H9 (cell line): ENCODE data around the gene GPR87. TPM values are rescaled to one million over a fixed set of nuclear protein-coding genes. Genes with fewer than 3 reads are reported as not detected.

Source experiments
- DNase-seq: peaks from one replicate; pipeline ENCODE4 v3.0.0-alpha.2; 2017
- H2AFZ ChIP-seq: one replicate; pipeline ENCODE4 v1.6.1; 2013; ENCODE audit warnings: mild to moderate bottlenecking, low read length, control low read depth, moderate library complexity
- H2AK5ac ChIP-seq: 2 replicates; pipeline ENCODE4 v1.6.1; 2013; ENCODE audit warnings: low read length, control low read depth, mixed read lengths; ENCODE audit not compliant: insufficient read length
- H2BK120ac ChIP-seq: one replicate; pipeline ENCODE4 v1.6.1; 2013; ENCODE audit warnings: low read depth, mild to moderate bottlenecking, low read length, control low read depth, inconsistent platforms; ENCODE audit not compliant: poor library complexity, severe bottlenecking
- H2BK12ac ChIP-seq: 2 replicates; pipeline ENCODE4 v1.6.1; 2013; ENCODE audit warnings: low read length, control low read depth, mixed read lengths, low read depth; ENCODE audit not compliant: insufficient read length
- H2BK15ac ChIP-seq: 2 replicates; pipeline ENCODE4 v1.6.1; 2013; ENCODE audit warnings: low read depth, low read length, control low read depth
- H2BK20ac ChIP-seq: one replicate; pipeline ENCODE4 v1.6.1; 2013; ENCODE audit warnings: low read depth, mild to moderate bottlenecking, low read length, control low read depth, inconsistent platforms; ENCODE audit not compliant: poor library complexity, severe bottlenecking
- H2BK5ac ChIP-seq: 2 replicates; pipeline ENCODE4 v1.6.1; 2013; ENCODE audit warnings: low read length, control low read depth, mixed read lengths; ENCODE audit not compliant: insufficient read length
- H3K14ac ChIP-seq: 2 replicates; pipeline ENCODE4 v1.6.1; 2013; ENCODE audit warnings: low read length, control low read depth; ENCODE audit not compliant: insufficient read depth
- H3K18ac ChIP-seq: 2 replicates; pipeline ENCODE4 v1.6.1; 2013; ENCODE audit warnings: low read depth, mild to moderate bottlenecking, mixed read lengths, low read length, control low read depth; ENCODE audit not compliant: insufficient read length
- H3K23ac ChIP-seq: 2 replicates; pipeline ENCODE4 v1.6.1; 2013; ENCODE audit warnings: low read length, control low read depth, mixed read lengths, low read depth; ENCODE audit not compliant: insufficient read length
- H3K23me2 ChIP-seq: 2 replicates; pipeline ENCODE4 v1.6.1; 2013; ENCODE audit warnings: low read depth, mild to moderate bottlenecking, mixed read lengths, low read length, control low read depth; ENCODE audit not compliant: insufficient read length, poor library complexity, severe bottlenecking
- H3K27ac ChIP-seq: 2 replicates; pipeline ENCODE4 v1.5.1; 2013; ENCODE audit warnings: low read length, control low read depth, mixed read lengths, low read depth; ENCODE audit not compliant: insufficient read length
- H3K27me3 ChIP-seq: 2 replicates; pipeline ENCODE4 v1.6.1; 2013; ENCODE audit warnings: low read length, control low read depth, inconsistent platforms; ENCODE audit not compliant: insufficient read depth
- H3K4ac ChIP-seq: 2 replicates; pipeline ENCODE4 v1.6.1; 2013; ENCODE audit warnings: low read depth, mild to moderate bottlenecking, control low read depth, inconsistent platforms, low read length, moderate library complexity
- H3K4me1 ChIP-seq: 2 replicates; pipeline ENCODE4 v1.6.1; 2013; ENCODE audit warnings: low read length, control low read depth, inconsistent platforms; ENCODE audit not compliant: insufficient read depth
- H3K4me2 ChIP-seq: 2 replicates; pipeline ENCODE4 v1.6.1; 2013; ENCODE audit warnings: low read length, control low read depth, mixed read lengths; ENCODE audit not compliant: insufficient read length, insufficient read depth
- H3K56ac ChIP-seq: 2 replicates; pipeline ENCODE4 v1.6.1; 2013; ENCODE audit warnings: low read depth, mild to moderate bottlenecking, mixed read lengths, low read length, control low read depth; ENCODE audit not compliant: insufficient read length
- H3K79me1 ChIP-seq: 2 replicates; pipeline ENCODE4 v1.6.1; 2013; ENCODE audit warnings: low read depth, mild to moderate bottlenecking, moderate library complexity, low read length, control low read depth, inconsistent platforms; ENCODE audit not compliant: insufficient read depth, poor library complexity, severe bottlenecking
- H3K79me2 ChIP-seq: 2 replicates; pipeline ENCODE4 v1.6.1; 2013; ENCODE audit warnings: low read length, control low read depth, inconsistent platforms; ENCODE audit not compliant: insufficient read depth
- H3K9ac ChIP-seq: 2 replicates; pipeline ENCODE4 v1.6.1; 2013; ENCODE audit warnings: low read length, control low read depth, mixed read lengths; ENCODE audit not compliant: insufficient read length; ENCODE audit errors: extremely low read depth
- H3K9me3 ChIP-seq: one replicate; pipeline ENCODE4 v1.6.1; 2013; ENCODE audit warnings: low read depth, low read length, inconsistent platforms; ENCODE audit not compliant: control insufficient read depth
- H3T11ph ChIP-seq: one replicate; pipeline ENCODE4 v1.6.1; 2013; ENCODE audit warnings: mild to moderate bottlenecking, low read length, control low read depth, inconsistent platforms
- H4K20me1 ChIP-seq: one replicate; pipeline ENCODE4 v1.6.1; 2013; ENCODE audit not compliant: control insufficient read depth, insufficient read length, insufficient read depth
- H4K5ac ChIP-seq: 2 replicates; pipeline ENCODE4 v1.6.1; 2013; ENCODE audit warnings: low read depth, mild to moderate bottlenecking, mixed read lengths, low read length, control low read depth; ENCODE audit not compliant: insufficient read length
- H4K8ac ChIP-seq: replicated peaks from 2 replicates; pipeline ENCODE4 v1.6.1; 2013; ENCODE audit warnings: low read length, control low read depth, mixed read lengths, low read depth; ENCODE audit not compliant: insufficient read length
- H4K91ac ChIP-seq: 2 replicates; pipeline ENCODE4 v1.6.1; 2013; ENCODE audit warnings: low read depth, mild to moderate bottlenecking, moderate library complexity, mixed read lengths, low read length, control low read depth; ENCODE audit not compliant: insufficient read length
- H3K27ac Mint-ChIP-seq, 3 experiments: 2 replicates in 2 of 3; 3 replicates in 1 of 3; pipeline ENCODE4 v1.8.0; 2020 to 2021; ENCODE audit warnings: mixed read lengths in 3 of 3, mild to moderate bottlenecking in 1 of 3, moderate library complexity in 1 of 3
- H3K27me3 Mint-ChIP-seq: 2 replicates; pipeline ENCODE4 v1.8.0; 2021; ENCODE audit warnings: low read depth, mild to moderate bottlenecking, moderate library complexity, mixed read lengths
- H3K36me3 Mint-ChIP-seq, 3 experiments: 2 replicates in 2 of 3; 3 replicates in 1 of 3; pipeline ENCODE4 v1.8.0; 2020 to 2021; ENCODE audit warnings: low read depth in 3 of 3, mixed read lengths in 3 of 3; ENCODE audit not compliant: insufficient read depth in 1 of 3
- H3K4me1 Mint-ChIP-seq, 2 experiments: 2 replicates each; pipeline ENCODE4 v1.8.0; 2020; ENCODE audit warnings: mixed read lengths in 2 of 2
- H3K4me3 Mint-ChIP-seq, 2 experiments: 2 replicates in 1 of 2; 3 replicates in 1 of 2; pipeline ENCODE4 v1.8.0; 2020 to 2021; ENCODE audit warnings: mild to moderate bottlenecking in 2 of 2, mixed read lengths in 2 of 2, moderate library complexity in 1 of 2
- H3K9me3 Mint-ChIP-seq, 2 experiments: 2 replicates in 1 of 2; 3 replicates in 1 of 2; pipeline ENCODE4 v1.8.0; 2020; ENCODE audit warnings: mild to moderate bottlenecking in 2 of 2, mixed read lengths in 2 of 2, moderate library complexity in 1 of 2
- CTCF ChIP-seq: fragments of 200-600 bp; sonication (generic); conservative IDR thresholded peaks from 3 replicates; pipeline ENCODE4 v1.8.0; 2021; ENCODE audit warnings: antibody characterized with exemption, mild to moderate bottlenecking
- WGBS: extraction: QIAGEN DNeasy Blood & Tissue Kit; methylation state at CpG from one replicate; pipeline ENCODE4 v1.1.7; 2013; ENCODE audit warnings: missing lambda C conversion rate, low lambda C conversion rate, mixed read lengths; ENCODE audit not compliant: insufficient read length; ENCODE audit errors: extremely low coverage; 5-methylcytosine and 5-hydroxymethylcytosine counted together
- total RNA-seq: library from RNA; stranded (reverse); gene quantifications from 2 replicates; pipeline ENCODE4 v1.2.1, GENCODE V29; 2021

GPR87 gene
- total RNA-seq, 1 experiment from 2014 or later, result 0.33 TPM

DNA sequence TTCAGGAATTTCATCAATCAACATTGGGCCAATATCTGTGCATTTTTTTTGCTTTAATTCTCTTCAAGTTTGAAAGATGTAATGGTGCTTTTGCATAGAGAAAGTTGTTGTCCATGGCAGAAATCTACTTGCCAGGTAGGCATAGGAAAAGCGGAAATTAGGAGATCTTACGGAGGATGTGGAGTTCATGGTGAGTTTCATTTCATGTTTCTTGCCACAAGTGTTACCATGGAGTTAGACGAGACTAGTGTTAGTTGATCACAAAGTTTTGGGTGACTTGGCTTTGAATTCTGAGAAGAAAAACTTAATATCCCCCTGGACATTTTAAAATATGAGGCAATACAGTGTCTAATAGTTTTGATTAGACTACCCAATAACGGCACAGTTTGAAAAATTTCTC is 13.8 kb upstream of the GPR87 start:
- no peak overlapping the region for H3K4me2 ChIP-seq
- H2BK120ac ChIP-seq, result no peak overlapping the region
- no peaks in the 10 kb centered on the region for H3K79me2 ChIP-seq
- H2BK12ac ChIP-seq, result no peak overlapping the region
- H3K36me3 Mint-ChIP-seq, result no peaks in the 10 kb centered on the region
- H3K4me3 Mint-ChIP-seq, result no peak overlapping the region
- no peak overlapping the region for H2AFZ ChIP-seq
- H3K27ac ChIP-seq, result no peak overlapping the region
- no peak overlapping the region for H3K9ac ChIP-seq
- H3K27ac Mint-ChIP-seq, result 0 out of 7 replicates have a peak overlapping the region, but pooled peaks of 1 of the 3 experiments have one; percentile 16
- H3K4ac ChIP-seq, result no peak overlapping the region
- no peaks in the 10 kb centered on the region for H4K20me1 ChIP-seq
- no peaks in the 10 kb centered on the region for H3K23me2 ChIP-seq
- H3T11ph ChIP-seq, result no peak overlapping the region
- no peak for DNase-seq
- peaks cover 2 to 8% of the 10 kb centered on the region in 2 experiments for H3K4me1 Mint-ChIP-seq
- H4K5ac ChIP-seq, result no peak overlapping the region
- no peak overlapping the region for H3K23ac ChIP-seq
- no peak overlapping the region for H2BK5ac ChIP-seq
- no peak for TF ChIP-seq CTCF
- no peaks in the 10 kb centered on the region for H3K9me3 Mint-ChIP-seq
- no peak overlapping the region for H2BK15ac ChIP-seq
- no peak overlapping the region for H2BK20ac ChIP-seq
- H3K14ac ChIP-seq, result no peak overlapping the region
- H4K91ac ChIP-seq, result no peak overlapping the region
- no peaks in the 10 kb centered on the region for H3K4me1 ChIP-seq
- H3K27me3 ChIP-seq, result no peaks in the 10 kb centered on the region
- H2AK5ac ChIP-seq, result no peak overlapping the region
- H3K18ac ChIP-seq, result no peak overlapping the region
- no peaks in the 10 kb centered on the region for H3K79me1 ChIP-seq
- H3K27me3 Mint-ChIP-seq, result no peaks in the 10 kb centered on the region
- no CpG with 5 or more reads among the region's 4 CpGs for WGBS
- no peak overlapping the region for H3K56ac ChIP-seq
- H3K9me3 ChIP-seq, result no peaks in the 10 kb centered on the region
- no peak overlapping the region for H4K8ac ChIP-seq
